Smooth muscle cell (in vitro differentiated cells): ENCODE measurements around the gene SETD1A. TPM values are rescaled to one million over a fixed set of nuclear protein-coding genes. Genes with fewer than 3 reads are reported as not detected.

Experiments used
- DNase-seq: peaks from one replicate; lab custom pipeline; 2025; ENCODE audit not compliant: unreplicated experiment; lab: John Stamatoyannopoulos, UW
- H2AFZ ChIP-seq: fragments of 200-600 bp; sonication (generic); 2 replicates; pipeline ENCODE4 v1.6.0; 2016; ENCODE audit warnings: antibody characterized with exemption, low read depth, mild to moderate bottlenecking
- H3F3A ChIP-seq: fragments of 200-600 bp; sonication (generic); 2 replicates; pipeline ENCODE4 v1.6.0; 2017; ENCODE audit warnings: antibody characterized with exemption, low read depth
- H3K27ac ChIP-seq: fragments of 200-600 bp; sonication (generic); 2 replicates; pipeline ENCODE4 v1.5.1; 2016; ENCODE audit warnings: low read depth, mild to moderate bottlenecking
- H3K27me3 ChIP-seq: fragments of 200-600 bp; sonication (generic); 2 replicates; pipeline ENCODE4 v1.6.1; 2016; ENCODE audit warnings: low read depth, mild to moderate bottlenecking
- H3K36me3 ChIP-seq: fragments of 200-600 bp; sonication (generic); 2 replicates; pipeline ENCODE4 v1.5.1; 2016; ENCODE audit warnings: low read depth
- H3K4me1 ChIP-seq: fragments of 200-600 bp; sonication (generic); 2 replicates; pipeline ENCODE4 v1.5.1; 2016; ENCODE audit warnings: low read depth
- H3K4me2 ChIP-seq: fragments of 200-600 bp; sonication (generic); 2 replicates; pipeline ENCODE4 v1.6.0; 2016; ENCODE audit warnings: mild to moderate bottlenecking
- H3K4me3 ChIP-seq: fragments of 200-600 bp; sonication (generic); 2 replicates; pipeline ENCODE4 v1.5.1; 2016; ENCODE audit warnings: mild to moderate bottlenecking
- H3K79me2 ChIP-seq: fragments of 200-600 bp; sonication (generic); 2 replicates; pipeline ENCODE4 v1.6.0; 2016; ENCODE audit warnings: low read depth, mild to moderate bottlenecking
- H3K9ac ChIP-seq: fragments of 200-600 bp; sonication (generic); 2 replicates; pipeline ENCODE4 v1.6.0; 2016; ENCODE audit warnings: low read depth
- H3K9me3 ChIP-seq: fragments of 200-600 bp; sonication (generic); replicated peaks from 2 replicates; pipeline ENCODE4 v1.5.1; 2016; ENCODE audit warnings: low read depth
- H4K20me1 ChIP-seq: fragments of 200-600 bp; sonication (generic); 2 replicates; pipeline ENCODE4 v1.6.0; 2016; ENCODE audit warnings: low read depth
- CTCF ChIP-seq: fragments of 200-600 bp; sonication (generic); IDR thresholded peaks from 2 replicates; pipeline ENCODE4 v1.5.1; 2017; ENCODE audit warnings: borderline replicate concordance, mild to moderate bottlenecking, antibody characterized with exemption; ENCODE audit not compliant: insufficient read depth, poor library complexity, severe bottlenecking
- WGBS: methylation state at CpG from one replicate; pipeline ENCODE4 v1.1.7; 2016; ENCODE audit warnings: low lambda C conversion rate; 5-methylcytosine and 5-hydroxymethylcytosine counted together
- polyA plus RNA-seq: library from polyadenylated mRNA; unstranded; fragments of >200 nt; fragmentation: Nextera tagmentation; extraction: Ambion mirVana; gene quantifications from 2 replicates; pipeline ENCODE4 v1.2.1, GENCODE V29; 2016
- total RNA-seq: library from RNA; depleted of rRNA; stranded (reverse); fragments of >200 nt; gene quantifications from 2 replicates; pipeline ENCODE4 v1.2.3, GENCODE V29; 2014

Gene SETD1A
- total and polyA plus RNA-seq, 2 experiments from 2014 or later: 1.2 to 2.9 TPM

GRCh38 chr16:30998852-30999761 lies 41.6 kb downstream of the SETD1A start:
- H3K27me3 ChIP-seq: no peaks in the 10 kb centered on the region
- peaks cover 4% of the 10 kb centered on the region for H3K4me1 ChIP-seq
- peak overlapping the region; percentile 94 for H3K27ac ChIP-seq
- H3F3A ChIP-seq: peaks cover 11% of the 10 kb centered on the region
- no peak overlapping the region for H2AFZ ChIP-seq
- no peak overlapping the region for H3K4me3 ChIP-seq
- TF ChIP-seq CTCF: no peak
- peak overlapping the region; percentile 89 for H3K4me2 ChIP-seq
- no peaks in the 10 kb centered on the region for H3K36me3 ChIP-seq
- H3K9ac ChIP-seq: peak overlapping the region; percentile 90
- DNase-seq: no peak
- no peaks in the 10 kb centered on the region for H4K20me1 ChIP-seq
- H3K79me2 ChIP-seq: no peaks in the 10 kb centered on the region
- no peaks in the 10 kb centered on the region for H3K9me3 ChIP-seq
- 89% methylated on average over 6 of the region's 6 CpGs for WGBS

- peaks cover 4% of the 10 kb centered on the region for H3K4me1 ChIP-seq
- no peaks in the 10 kb centered on the region for H3K36me3 ChIP-seq
- no peak overlapping the region for H3K27ac ChIP-seq
- H3K4me2 ChIP-seq: no peak overlapping the region
- peaks cover 11% of the 10 kb centered on the region for H3F3A ChIP-seq
- H3K9ac ChIP-seq: no peak overlapping the region
- H3K9me3 ChIP-seq: no peaks in the 10 kb centered on the region
- TF ChIP-seq CTCF: no peak
- no peaks in the 10 kb centered on the region for H3K27me3 ChIP-seq
- no peaks in the 10 kb centered on the region for H3K79me2 ChIP-seq
- DNase-seq: no peak
- 93% methylated on average over 18 of the region's 19 CpGs for WGBS
- no peak overlapping the region for H2AFZ ChIP-seq
- H3K4me3 ChIP-seq: no peak overlapping the region
- H4K20me1 ChIP-seq: no peaks in the 10 kb centered on the region
Measured at GRCh38 chr16:31000671-31001382, 43.3 kb downstream of the SETD1A start.

- peaks cover 11% of the 10 kb centered on the region for H3F3A ChIP-seq
- no peaks in the 10 kb centered on the region for H3K79me2 ChIP-seq
- H3K9me3 ChIP-seq: no peaks in the 10 kb centered on the region
- no peaks in the 10 kb centered on the region for H3K27me3 ChIP-seq
- H4K20me1 ChIP-seq: no peaks in the 10 kb centered on the region
- peak overlapping the region; percentile 72 for H3K27ac ChIP-seq
- H3K4me2 ChIP-seq: no peak overlapping the region
- no peak overlapping the region for H2AFZ ChIP-seq
- H3K4me3 ChIP-seq: no peak overlapping the region
- DNase-seq: no peak
- peaks cover 4% of the 10 kb centered on the region for H3K4me1 ChIP-seq
- H3K36me3 ChIP-seq: no peaks in the 10 kb centered on the region
- 91% methylated on average over 16 of the region's 16 CpGs for WGBS
- H3K9ac ChIP-seq: no peak overlapping the region
- no peak for TF ChIP-seq CTCF
Measured at GRCh38 chr16:31001507-31002249, 44.1 kb downstream of the SETD1A start.
